GM20000 (cell line): ENCODE data around the gene TNIK.
"Not testable (repeated sequence)": the region's sequence is repeated elsewhere in the genome, so short reads cannot be mapped to it uniquely, and the experiment has no call there.

Source experiments
- DNase-seq: peaks from one replicate; pipeline ENCODE4 v3.0.0; 2012; ENCODE audit warnings: low spot score
- TF ChIP-seq, protein P1 (sequence below): IDR thresholded peaks from 2 replicates; pipeline ENCODE4 v1.5.1; 2012; ENCODE audit warnings: mild to moderate bottlenecking, control low read depth; ENCODE audit errors: extremely low read depth, missing control alignments

Gene TNIK

DNA sequence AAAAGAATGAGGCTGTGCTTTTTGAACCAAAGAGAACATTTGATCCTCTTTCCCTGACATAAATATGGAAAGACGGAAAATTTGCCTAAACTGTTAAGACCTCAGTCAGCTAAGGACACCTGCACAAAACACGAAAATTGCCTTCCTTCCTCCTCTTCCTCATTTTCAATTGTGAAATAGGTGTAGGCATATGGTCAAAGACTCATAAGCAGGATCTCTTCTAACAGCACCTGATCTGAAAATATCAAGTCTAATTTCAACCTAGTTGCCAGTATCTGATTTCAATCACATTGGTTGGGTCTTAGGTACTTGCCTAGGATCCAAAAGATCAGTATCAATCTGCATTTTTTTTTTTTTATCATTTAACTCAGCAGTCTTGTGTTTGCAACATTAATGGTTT is 218.0 kb downstream of the TNIK start:
- DNase-seq = no peak
- TF ChIP-seq, protein P1, sequence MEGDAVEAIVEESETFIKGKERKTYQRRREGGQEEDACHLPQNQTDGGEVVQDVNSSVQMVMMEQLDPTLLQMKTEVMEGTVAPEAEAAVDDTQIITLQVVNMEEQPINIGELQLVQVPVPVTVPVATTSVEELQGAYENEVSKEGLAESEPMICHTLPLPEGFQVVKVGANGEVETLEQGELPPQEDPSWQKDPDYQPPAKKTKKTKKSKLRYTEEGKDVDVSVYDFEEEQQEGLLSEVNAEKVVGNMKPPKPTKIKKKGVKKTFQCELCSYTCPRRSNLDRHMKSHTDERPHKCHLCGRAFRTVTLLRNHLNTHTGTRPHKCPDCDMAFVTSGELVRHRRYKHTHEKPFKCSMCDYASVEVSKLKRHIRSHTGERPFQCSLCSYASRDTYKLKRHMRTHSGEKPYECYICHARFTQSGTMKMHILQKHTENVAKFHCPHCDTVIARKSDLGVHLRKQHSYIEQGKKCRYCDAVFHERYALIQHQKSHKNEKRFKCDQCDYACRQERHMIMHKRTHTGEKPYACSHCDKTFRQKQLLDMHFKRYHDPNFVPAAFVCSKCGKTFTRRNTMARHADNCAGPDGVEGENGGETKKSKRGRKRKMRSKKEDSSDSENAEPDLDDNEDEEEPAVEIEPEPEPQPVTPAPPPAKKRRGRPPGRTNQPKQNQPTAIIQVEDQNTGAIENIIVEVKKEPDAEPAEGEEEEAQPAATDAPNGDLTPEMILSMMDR = no peak

DNA sequence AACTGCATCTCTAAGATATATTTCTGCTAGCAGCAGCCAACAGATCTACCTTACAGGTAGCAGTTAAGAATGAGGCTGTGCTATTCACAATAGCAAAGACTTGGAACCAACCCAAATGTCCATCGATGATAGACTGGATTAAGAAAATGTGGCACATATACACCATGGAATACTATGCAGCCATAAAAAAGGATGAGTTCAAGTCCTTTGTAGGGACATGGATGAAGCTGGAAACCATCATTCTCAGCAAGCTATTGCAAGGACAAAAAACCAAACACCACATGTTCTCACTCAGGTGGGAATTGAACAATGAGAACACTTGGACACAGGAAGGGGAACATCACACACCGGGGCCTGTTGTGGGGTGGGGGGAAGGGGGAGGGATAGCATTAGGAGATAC is 218.6 kb downstream of the TNIK start:
- DNase-seq = not testable (repeated sequence)

DNA sequence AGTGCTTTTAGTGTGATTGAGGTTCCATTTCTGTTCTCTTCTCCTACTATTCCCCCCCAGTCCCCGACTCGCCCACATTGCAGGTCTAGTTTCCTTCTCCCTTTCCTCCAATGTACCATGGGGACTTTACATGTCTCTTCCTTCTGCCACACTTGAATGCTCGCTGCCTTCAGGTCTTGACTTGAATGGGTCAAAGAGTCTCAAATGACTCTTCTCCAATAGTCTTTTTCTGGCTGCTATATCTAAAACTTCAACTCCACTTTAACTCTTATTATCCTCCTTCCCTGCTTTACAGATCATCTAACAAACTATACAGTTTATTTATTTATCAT is 219.7 kb downstream of the TNIK start:
- no peak for DNase-seq
- TF ChIP-seq, protein P1 = no peak

DNA sequence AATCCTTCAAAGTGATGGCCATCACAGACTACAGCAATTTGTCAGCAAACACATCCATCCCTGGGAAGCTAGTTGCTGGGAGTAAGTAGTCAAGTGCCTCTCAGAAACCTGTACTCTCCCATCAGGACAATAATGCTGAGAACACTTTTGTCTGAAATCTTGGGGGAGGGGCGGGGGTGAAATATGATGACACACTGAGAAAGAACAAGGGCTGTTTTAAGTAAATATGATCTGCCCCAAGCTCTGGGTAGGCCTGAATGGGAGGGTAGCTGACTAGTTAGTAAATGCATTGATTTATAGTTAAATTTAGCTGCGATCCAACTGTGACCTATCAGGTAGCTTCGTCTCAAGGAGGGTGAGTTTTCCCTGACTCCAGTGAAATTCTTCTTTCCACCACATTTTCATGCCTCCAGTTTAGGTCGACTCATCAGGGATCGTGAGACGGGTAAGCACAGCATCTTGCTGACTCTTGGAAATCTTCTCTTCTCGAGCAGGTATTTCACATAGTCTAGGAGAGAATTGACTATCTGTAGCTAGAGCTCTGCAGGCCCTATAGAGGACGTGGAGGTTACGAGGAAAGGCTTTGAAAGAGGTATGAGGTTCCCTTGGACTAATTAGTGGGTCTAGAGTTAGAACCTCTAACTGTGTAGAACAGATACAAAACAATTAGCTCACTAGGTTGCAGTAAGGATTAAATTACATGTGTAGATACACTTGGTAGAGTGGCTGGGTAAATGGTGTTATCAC is 220.3 kb downstream of the TNIK start:
- TF ChIP-seq, protein P1 = no peak
- DNase-seq = no peak

DNA sequence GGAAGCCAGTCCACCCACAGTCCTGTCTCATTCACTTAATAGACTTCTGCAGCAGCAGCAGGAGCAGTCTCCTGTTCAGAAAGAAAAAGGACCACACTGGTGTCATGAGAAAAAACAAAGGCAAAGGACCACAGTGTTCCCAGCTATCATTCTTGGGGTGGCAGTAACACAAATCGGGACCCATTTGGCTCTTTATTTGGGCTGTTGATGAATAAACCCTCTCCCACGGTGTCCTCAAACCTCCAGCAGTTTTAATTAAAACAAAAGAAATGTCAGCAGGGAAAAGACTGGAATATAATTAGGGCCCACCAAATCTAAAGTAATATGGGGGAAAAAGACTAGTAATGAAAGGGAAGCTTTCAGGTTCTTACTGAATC is 223.2 kb downstream of the TNIK start:
- no peak for DNase-seq
- TF ChIP-seq, protein P1 = no peak

DNA sequence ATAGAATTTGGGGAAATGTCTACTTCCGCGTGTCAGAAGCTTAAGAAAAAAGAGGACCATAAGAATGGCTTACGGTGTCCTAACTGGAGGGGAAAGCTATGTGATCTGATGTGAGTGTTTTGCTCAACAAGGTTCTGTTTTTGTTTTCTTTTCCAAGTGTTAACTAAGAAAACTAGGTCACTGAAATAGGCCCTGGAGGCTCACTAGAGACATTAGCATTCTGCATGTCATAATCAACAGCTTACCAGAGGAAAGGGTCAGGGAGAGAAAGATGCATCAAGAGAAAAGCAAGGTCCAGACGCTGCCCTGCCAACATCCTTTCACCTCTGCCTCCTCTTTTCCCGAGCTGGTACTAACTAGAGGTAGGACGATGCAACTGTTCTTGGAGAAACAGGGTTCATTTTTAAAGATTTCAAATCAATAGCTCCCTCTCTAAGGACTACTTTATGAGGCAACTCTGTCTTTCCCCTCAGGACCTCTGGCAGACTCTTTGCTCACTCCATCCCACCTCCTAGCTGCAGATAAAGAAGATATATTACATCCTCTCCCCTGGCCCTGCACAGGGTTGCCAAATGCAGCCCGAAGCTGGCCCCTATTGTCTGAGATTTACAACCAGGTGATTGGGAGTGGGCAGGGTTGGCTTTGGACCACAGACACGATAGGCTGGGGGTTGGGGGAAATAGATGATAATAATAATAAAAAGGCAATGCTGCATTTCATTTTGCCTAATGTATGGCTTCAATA is 223.8 kb downstream of the TNIK start:
- no peak for DNase-seq
- TF ChIP-seq, protein P1 = no peak

DNA sequence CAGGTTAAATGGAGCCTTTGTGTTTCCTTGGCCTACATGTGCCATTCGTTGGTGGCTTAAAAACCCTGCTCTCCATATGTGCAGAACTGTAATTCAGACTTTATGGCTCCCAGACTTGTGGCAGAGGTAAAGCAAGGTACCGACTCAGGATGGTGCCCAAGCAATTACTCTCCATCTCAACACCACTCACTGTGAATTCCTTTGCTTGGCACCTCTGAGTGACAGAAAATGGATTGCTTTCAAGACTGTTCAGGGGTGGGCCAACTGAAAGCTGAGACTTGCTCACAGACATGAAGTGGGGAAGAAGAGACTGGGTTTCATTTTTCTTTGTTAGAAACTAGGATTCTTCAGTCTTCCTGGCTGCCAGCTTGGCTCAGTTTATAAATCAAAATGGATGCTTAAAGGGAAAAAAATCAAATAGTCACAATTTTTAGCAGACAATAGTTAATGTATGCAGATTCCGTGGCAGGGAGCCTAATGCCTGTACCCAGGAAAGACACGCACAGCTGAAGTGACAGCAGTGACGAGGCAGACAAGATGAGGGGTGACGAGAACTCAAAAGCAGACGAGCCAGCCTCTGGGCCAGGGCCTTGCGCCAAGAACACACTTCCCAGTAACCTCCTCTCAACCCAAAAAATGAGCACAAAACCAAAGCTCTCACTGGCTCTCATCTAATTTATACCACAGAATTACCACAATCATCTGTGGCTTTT is 225.8 kb downstream of the TNIK start:
- TF ChIP-seq, protein P1 = no peak
- no peak for DNase-seq
